Measurements from ENCODE around the gene CSHL1. TPM values are rescaled to one million over a fixed set of nuclear protein-coding genes. Genes with fewer than 3 reads are reported as not detected.
"Not testable (repeated sequence)": the region's sequence is repeated elsewhere in the genome, so short reads cannot be mapped to it uniquely, and the experiment has no call there.

The CSHL1 gene
- polyA plus RNA-seq, 1 donor from 2014 or later, result not detected

DNA sequence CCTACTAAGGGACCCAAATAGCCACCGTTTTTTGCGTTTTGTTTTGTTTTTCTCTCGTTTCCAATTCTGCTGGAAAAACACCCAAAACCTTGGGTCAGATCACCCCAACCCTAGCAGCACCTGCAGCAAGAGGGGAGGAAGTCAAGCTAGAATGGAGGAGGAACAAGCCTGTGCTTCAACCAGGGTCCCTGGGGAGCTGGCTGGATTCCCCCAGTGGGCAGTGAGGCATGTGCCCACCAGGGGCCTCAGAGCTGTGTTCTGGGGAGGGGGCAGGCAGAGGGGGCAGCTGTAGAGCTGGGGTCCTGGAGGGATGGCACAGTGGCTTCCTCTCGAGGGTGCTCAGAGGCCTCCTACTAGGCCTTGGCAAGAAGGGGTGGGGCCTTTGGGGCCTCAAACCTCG lies 14.6 kb upstream of the CSHL1 start:
- Histone ChIP-seq H3K36me3 (ENCODE audit: insufficient read depth, low read length) (no peaks in the 10 kb centered on the region), H3K9ac (ENCODE audit: low read length) (no peak overlapping the region), H3K4me3 (ENCODE audit: low read length) (no peak overlapping the region), H3K79me2 (replicated peaks; ENCODE audit: insufficient read depth, low read length) (no peaks in the 10 kb centered on the region), H3K27ac (ENCODE audit: low read length) (no peak overlapping the region), H2AFZ (ENCODE audit: low read depth, low read length) (no peak overlapping the region), H3K4me2 (ENCODE audit: low read length) (no peak overlapping the region), H3K9me2 (ENCODE audit: insufficient read depth, low read length) (no peaks in the 10 kb centered on the region), H4K20me1 (ENCODE audit: insufficient read depth) (no peaks in the 10 kb centered on the region), H3K27me3 (ENCODE audit: insufficient read depth, low read depth, low read length) (no peaks in the 10 kb centered on the region), H3K9me3 (ENCODE audit: low read length) (no peaks in the 10 kb centered on the region), H3F3A (ENCODE audit: insufficient read depth, low read length, poor library complexity, severe bottlenecking) (no peaks in the 10 kb centered on the region)
- TF ChIP-seq POLR2AphosphoS5 (IDR thresholded peaks at IDR 0.05) (no peak), EZH2 (IDR thresholded peaks at IDR 0.05; ENCODE audit: borderline replicate concordance, insufficient read depth, low read length, poor library complexity, severe bottlenecking) (no peak), SMC3 (conservative IDR thresholded peaks at IDR 0.05; ENCODE audit: poor library complexity) (no peak), TAF1 (IDR thresholded peaks at IDR 0.05; ENCODE audit: low read depth) (no peak), MXI1 (conservative IDR thresholded peaks at IDR 0.05; ENCODE audit: poor library complexity, severe bottlenecking) (no peak), RAD21 (conservative IDR thresholded peaks at IDR 0.05) (no peak), EP300 (conservative IDR thresholded peaks at IDR 0.05; ENCODE audit: poor library complexity, severe bottlenecking) (no peak)
- TF ChIP-seq, protein P1, sequence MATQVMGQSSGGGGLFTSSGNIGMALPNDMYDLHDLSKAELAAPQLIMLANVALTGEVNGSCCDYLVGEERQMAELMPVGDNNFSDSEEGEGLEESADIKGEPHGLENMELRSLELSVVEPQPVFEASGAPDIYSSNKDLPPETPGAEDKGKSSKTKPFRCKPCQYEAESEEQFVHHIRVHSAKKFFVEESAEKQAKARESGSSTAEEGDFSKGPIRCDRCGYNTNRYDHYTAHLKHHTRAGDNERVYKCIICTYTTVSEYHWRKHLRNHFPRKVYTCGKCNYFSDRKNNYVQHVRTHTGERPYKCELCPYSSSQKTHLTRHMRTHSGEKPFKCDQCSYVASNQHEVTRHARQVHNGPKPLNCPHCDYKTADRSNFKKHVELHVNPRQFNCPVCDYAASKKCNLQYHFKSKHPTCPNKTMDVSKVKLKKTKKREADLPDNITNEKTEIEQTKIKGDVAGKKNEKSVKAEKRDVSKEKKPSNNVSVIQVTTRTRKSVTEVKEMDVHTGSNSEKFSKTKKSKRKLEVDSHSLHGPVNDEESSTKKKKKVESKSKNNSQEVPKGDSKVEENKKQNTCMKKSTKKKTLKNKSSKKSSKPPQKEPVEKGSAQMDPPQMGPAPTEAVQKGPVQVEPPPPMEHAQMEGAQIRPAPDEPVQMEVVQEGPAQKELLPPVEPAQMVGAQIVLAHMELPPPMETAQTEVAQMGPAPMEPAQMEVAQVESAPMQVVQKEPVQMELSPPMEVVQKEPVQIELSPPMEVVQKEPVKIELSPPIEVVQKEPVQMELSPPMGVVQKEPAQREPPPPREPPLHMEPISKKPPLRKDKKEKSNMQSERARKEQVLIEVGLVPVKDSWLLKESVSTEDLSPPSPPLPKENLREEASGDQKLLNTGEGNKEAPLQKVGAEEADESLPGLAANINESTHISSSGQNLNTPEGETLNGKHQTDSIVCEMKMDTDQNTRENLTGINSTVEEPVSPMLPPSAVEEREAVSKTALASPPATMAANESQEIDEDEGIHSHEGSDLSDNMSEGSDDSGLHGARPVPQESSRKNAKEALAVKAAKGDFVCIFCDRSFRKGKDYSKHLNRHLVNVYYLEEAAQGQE (IDR thresholded peaks at IDR 0.05; ENCODE audit: borderline replicate concordance), result no peak
- TF ChIP-seq, protein P2, sequence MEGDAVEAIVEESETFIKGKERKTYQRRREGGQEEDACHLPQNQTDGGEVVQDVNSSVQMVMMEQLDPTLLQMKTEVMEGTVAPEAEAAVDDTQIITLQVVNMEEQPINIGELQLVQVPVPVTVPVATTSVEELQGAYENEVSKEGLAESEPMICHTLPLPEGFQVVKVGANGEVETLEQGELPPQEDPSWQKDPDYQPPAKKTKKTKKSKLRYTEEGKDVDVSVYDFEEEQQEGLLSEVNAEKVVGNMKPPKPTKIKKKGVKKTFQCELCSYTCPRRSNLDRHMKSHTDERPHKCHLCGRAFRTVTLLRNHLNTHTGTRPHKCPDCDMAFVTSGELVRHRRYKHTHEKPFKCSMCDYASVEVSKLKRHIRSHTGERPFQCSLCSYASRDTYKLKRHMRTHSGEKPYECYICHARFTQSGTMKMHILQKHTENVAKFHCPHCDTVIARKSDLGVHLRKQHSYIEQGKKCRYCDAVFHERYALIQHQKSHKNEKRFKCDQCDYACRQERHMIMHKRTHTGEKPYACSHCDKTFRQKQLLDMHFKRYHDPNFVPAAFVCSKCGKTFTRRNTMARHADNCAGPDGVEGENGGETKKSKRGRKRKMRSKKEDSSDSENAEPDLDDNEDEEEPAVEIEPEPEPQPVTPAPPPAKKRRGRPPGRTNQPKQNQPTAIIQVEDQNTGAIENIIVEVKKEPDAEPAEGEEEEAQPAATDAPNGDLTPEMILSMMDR (IDR thresholded peaks at IDR 0.05; ENCODE audit: poor library complexity, severe bottlenecking), result no peak

DNA sequence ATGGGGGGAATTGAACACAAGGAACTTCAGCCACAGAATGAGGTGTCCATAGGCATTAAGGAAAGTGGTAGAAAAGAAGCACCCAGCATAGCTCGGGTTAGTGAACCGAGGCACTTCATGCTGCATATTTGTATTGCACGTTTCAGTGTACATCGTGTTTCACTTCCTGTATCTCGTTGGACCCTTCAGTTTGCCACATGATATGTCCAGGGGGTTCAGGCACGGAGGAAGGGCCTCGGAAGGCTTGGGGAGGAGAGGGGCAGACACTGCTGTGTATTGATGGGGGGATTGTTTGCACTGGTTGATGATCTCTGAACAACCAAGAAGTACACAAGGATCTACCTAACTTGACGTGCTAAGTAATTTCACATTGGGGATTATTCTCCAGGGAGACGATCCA lies 11.3 kb upstream of the CSHL1 start:
- H3F3A ChIP-seq (ENCODE audit: insufficient read depth, low read length, poor library complexity, severe bottlenecking); H3K9ac ChIP-seq (ENCODE audit: low read length); H3K4me2 ChIP-seq (ENCODE audit: low read length); H4K20me1 ChIP-seq (ENCODE audit: insufficient read depth); H3K36me3 ChIP-seq (ENCODE audit: insufficient read depth, low read length); H2AFZ ChIP-seq (ENCODE audit: low read depth, low read length); H3K9me3 ChIP-seq (ENCODE audit: low read length); H3K4me3 ChIP-seq (ENCODE audit: low read length); H3K79me2 ChIP-seq (replicated peaks; ENCODE audit: insufficient read depth, low read length); H3K27me3 ChIP-seq (ENCODE audit: insufficient read depth, low read depth, low read length); H3K9me2 ChIP-seq (ENCODE audit: insufficient read depth, low read length); H3K27ac ChIP-seq (ENCODE audit: low read length): not testable (repeated sequence)

DNA sequence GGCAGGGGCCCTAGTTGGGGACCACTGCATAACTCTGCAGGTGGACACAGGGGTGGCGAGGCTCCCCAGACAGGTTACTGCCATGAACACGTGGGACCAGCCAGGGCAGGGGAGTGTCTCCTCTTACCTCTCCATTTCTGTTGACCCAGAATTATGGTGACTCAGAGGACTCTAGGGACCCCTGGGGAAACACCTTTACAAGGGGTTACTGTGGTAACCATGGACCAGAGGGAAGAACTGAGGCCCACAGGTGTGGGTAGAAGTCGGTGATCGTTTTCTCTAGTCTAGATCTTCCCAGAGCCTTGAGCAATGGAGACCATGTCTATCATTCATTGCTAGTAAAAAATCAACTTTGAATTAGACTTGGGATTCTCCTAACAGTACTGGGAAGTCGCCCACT lies 9.7 kb upstream of the CSHL1 start:
- H3K79me2 ChIP-seq (replicated peaks; ENCODE audit: insufficient read depth, low read length); H3K4me2 ChIP-seq (ENCODE audit: low read length); H3K9me3 ChIP-seq (ENCODE audit: low read length); H3K27ac ChIP-seq (ENCODE audit: low read length); H3K27me3 ChIP-seq (ENCODE audit: insufficient read depth, low read depth, low read length); H3K4me3 ChIP-seq (ENCODE audit: low read length); H3K36me3 ChIP-seq (ENCODE audit: insufficient read depth, low read length); H3K9ac ChIP-seq (ENCODE audit: low read length); H3F3A ChIP-seq (ENCODE audit: insufficient read depth, low read length, poor library complexity, severe bottlenecking); H2AFZ ChIP-seq (ENCODE audit: low read depth, low read length); H4K20me1 ChIP-seq (ENCODE audit: insufficient read depth); H3K9me2 ChIP-seq (ENCODE audit: insufficient read depth, low read length): not testable (repeated sequence)

DNA sequence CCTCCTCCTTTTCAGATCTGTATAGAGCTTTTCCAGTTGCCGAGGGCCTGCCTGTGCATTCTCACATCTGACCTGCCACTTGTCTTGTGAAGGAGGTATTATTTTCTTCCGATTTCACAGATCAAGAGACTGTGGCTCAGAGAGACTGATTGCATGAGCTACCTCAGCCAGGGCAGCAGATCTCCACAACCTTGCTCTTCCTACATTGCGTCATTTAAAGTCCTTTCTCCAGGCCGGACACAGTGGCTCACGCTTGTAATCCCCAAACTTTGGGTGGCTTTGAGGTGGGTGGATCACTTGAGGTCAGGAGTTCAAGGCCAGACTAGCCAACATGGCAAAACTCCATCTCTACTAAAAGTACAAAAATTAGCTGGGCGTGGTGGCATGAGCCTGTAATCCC lies 9.0 kb upstream of the CSHL1 start:
- not testable (repeated sequence) for H4K20me1 ChIP-seq (ENCODE audit: insufficient read depth); H3K9ac ChIP-seq (ENCODE audit: low read length); H3K4me3 ChIP-seq (ENCODE audit: low read length); H3K27ac ChIP-seq (ENCODE audit: low read length); H3K36me3 ChIP-seq (ENCODE audit: insufficient read depth, low read length); H3K9me3 ChIP-seq (ENCODE audit: low read length); H3K9me2 ChIP-seq (ENCODE audit: insufficient read depth, low read length); H3K4me2 ChIP-seq (ENCODE audit: low read length); H3F3A ChIP-seq (ENCODE audit: insufficient read depth, low read length, poor library complexity, severe bottlenecking); H3K27me3 ChIP-seq (ENCODE audit: insufficient read depth, low read depth, low read length); H3K79me2 ChIP-seq (replicated peaks; ENCODE audit: insufficient read depth, low read length); H2AFZ ChIP-seq (ENCODE audit: low read depth, low read length)
